Measurements from ENCODE around the gene TIMELESS. TPM values are rescaled to one million over a fixed set of nuclear protein-coding genes. Genes with fewer than 3 reads are reported as not detected.

The TIMELESS gene
- total RNA-seq, 2 donors from 2014 or later, result 64.5 to 85.3 TPM

DNA sequence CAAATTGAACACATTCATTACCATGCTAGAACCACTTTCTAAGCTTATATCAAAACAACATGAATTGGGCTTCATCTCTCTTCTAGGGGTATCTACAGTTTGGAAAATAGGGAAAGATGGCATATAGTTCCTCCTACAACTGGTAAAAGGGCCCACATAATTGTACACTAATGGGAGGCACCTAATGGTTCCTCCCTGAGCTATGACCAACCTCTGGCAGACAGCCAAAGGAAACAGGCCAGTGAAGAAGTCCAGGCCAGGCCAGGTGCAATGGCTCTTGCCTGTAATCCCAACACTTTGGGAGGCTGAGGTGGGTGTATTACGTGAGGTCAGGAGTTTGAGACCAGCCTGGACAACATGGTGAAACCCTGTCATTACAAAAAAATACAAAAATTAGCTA is 63.4 kb downstream of the TIMELESS start:
- TF ChIP-seq, protein P1, sequence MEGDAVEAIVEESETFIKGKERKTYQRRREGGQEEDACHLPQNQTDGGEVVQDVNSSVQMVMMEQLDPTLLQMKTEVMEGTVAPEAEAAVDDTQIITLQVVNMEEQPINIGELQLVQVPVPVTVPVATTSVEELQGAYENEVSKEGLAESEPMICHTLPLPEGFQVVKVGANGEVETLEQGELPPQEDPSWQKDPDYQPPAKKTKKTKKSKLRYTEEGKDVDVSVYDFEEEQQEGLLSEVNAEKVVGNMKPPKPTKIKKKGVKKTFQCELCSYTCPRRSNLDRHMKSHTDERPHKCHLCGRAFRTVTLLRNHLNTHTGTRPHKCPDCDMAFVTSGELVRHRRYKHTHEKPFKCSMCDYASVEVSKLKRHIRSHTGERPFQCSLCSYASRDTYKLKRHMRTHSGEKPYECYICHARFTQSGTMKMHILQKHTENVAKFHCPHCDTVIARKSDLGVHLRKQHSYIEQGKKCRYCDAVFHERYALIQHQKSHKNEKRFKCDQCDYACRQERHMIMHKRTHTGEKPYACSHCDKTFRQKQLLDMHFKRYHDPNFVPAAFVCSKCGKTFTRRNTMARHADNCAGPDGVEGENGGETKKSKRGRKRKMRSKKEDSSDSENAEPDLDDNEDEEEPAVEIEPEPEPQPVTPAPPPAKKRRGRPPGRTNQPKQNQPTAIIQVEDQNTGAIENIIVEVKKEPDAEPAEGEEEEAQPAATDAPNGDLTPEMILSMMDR (conservative IDR thresholded peaks at IDR 0.05), result no peak
- Mint-ChIP-seq H3K36me3 (ENCODE audit: low read depth) (no peaks in the 10 kb centered on the region), H3K9me3 (no peaks in the 10 kb centered on the region), H3K27ac (no peak overlapping the region), H3K4me3 (no peak overlapping the region), H3K27me3 (ENCODE audit: insufficient read depth) (peaks cover 2% of the 10 kb centered on the region), H3K4me1 (peaks cover 7% of the 10 kb centered on the region)
- Histone ChIP-seq H3K9ac (ENCODE audit: extremely low read depth, low read length, poor library complexity, severe bottlenecking) (no peak overlapping the region), H3K27ac (ENCODE audit: low read depth, low read length) (no peak overlapping the region), H3K9me3 (ENCODE audit: control insufficient read depth, low read length) (no peaks in the 10 kb centered on the region), H3K4me3 (ENCODE audit: low read length) (no peak overlapping the region), H3K27me3 (ENCODE audit: control insufficient read depth, insufficient read depth, low read length, poor library complexity, severe bottlenecking) (peaks cover 4% of the 10 kb centered on the region), H3K4me1 (ENCODE audit: control insufficient read depth, insufficient read depth, low read length) (no peaks in the 10 kb centered on the region), H3K36me3 (ENCODE audit: control insufficient read depth, insufficient read depth, low read length) (no peaks in the 10 kb centered on the region)
- WGBS, 2 experiments (ENCODE audit: insufficient coverage in 1 of 2, insufficient read length in 1 of 2), result 100% methylated on average over 1 of the region's 1 CpG
- DNase-seq, result no peak

DNA sequence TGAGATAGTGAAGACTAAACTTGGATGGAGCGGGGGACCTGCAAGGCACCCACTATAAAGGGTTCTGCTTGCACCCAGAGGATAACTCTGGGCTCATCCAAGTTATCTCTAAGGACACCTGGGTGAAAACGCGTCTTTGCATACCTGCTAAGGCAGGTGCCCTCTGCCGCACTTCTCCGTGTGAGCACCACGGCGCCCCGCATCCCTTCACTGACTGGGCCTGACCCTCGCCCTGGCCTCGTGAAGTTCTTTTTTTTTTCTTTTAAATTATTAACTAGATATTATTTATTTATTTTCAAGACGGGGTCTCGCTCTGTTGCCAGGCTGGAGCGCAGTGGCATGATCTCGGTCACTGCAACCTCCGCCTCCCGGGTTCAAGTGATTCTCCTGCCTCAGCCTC is 66.6 kb downstream of the TIMELESS start:
- Histone ChIP-seq H3K27me3 (ENCODE audit: control insufficient read depth, insufficient read depth, low read length, poor library complexity, severe bottlenecking) (peaks cover 5% of the 10 kb centered on the region), H3K9ac (ENCODE audit: extremely low read depth, low read length, poor library complexity, severe bottlenecking) (no peak overlapping the region), H3K4me3 (ENCODE audit: low read length) (no peak overlapping the region), H3K36me3 (ENCODE audit: control insufficient read depth, insufficient read depth, low read length) (no peaks in the 10 kb centered on the region), H3K4me1 (ENCODE audit: control insufficient read depth, insufficient read depth, low read length) (peaks cover 2% of the 10 kb centered on the region), H3K27ac (ENCODE audit: low read depth, low read length) (no peak overlapping the region), H3K9me3 (ENCODE audit: control insufficient read depth, low read length) (no peaks in the 10 kb centered on the region)
- no peaks in the 10 kb centered on the region for H3K36me3 Mint-ChIP-seq (ENCODE audit: low read depth)
- WGBS, 2 experiments (ENCODE audit: insufficient coverage in 1 of 2, insufficient read length in 1 of 2), result 96 to 98% methylated on average over 13 to 14 of the region's 16 CpGs
- H3K9me3 Mint-ChIP-seq, result no peaks in the 10 kb centered on the region
- DNase-seq, result no peak
- peaks cover 2% of the 10 kb centered on the region for H3K27me3 Mint-ChIP-seq (ENCODE audit: insufficient read depth)
- no peak overlapping the region for H3K4me3 Mint-ChIP-seq
- TF ChIP-seq, protein P1 (conservative IDR thresholded peaks at IDR 0.05), result no peak
- H3K27ac Mint-ChIP-seq, result no peak overlapping the region
- peaks cover 11% of the 10 kb centered on the region for H3K4me1 Mint-ChIP-seq

DNA sequence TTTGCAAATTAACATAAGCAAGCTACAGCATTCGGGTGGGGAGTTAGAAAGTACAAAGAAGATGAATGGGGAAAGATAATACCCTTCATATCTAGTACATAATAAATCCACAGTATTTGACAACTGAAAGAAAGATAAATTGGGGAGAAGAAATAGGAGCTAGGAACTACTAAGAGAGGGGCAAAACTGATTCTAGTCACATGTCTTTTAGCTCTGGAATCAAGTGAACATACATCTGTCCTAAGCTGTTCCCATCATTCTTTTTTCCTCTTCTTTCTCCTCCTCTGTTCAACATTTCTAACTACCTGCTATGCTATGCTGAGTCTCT is 71.3 kb downstream of the TIMELESS start:
- Mint-ChIP-seq H3K36me3 (ENCODE audit: low read depth) (no peaks in the 10 kb centered on the region), H3K27me3 (ENCODE audit: insufficient read depth) (peaks cover 6% of the 10 kb centered on the region), H3K9me3 (peaks cover 7% of the 10 kb centered on the region), H3K4me1 (peaks cover 13% of the 10 kb centered on the region), H3K4me3 (no peak overlapping the region), H3K27ac (peak overlapping the region; percentile 32)
- Histone ChIP-seq H3K27ac (ENCODE audit: low read depth, low read length) (no peak overlapping the region), H3K4me1 (ENCODE audit: control insufficient read depth, insufficient read depth, low read length) (peaks cover 3% of the 10 kb centered on the region), H3K4me3 (ENCODE audit: low read length) (no peak overlapping the region), H3K27me3 (ENCODE audit: control insufficient read depth, insufficient read depth, low read length, poor library complexity, severe bottlenecking) (peaks cover 5% of the 10 kb centered on the region), H3K9ac (ENCODE audit: extremely low read depth, low read length, poor library complexity, severe bottlenecking) (no peak overlapping the region), H3K9me3 (ENCODE audit: control insufficient read depth, low read length) (no peaks in the 10 kb centered on the region), H3K36me3 (ENCODE audit: control insufficient read depth, insufficient read depth, low read length) (no peaks in the 10 kb centered on the region)
- TF ChIP-seq, protein P1 (conservative IDR thresholded peaks at IDR 0.05), result no peak
- DNase-seq, result no peak
- no CpG with 5 or more reads among the region's 1 CpG for WGBS, 2 experiments (ENCODE audit: insufficient coverage in 1 of 2, insufficient read length in 1 of 2)

Measured in endodermal cell (in vitro differentiated cells).